NCI-H1105 (cell line): Measurements from ENCODE around the gene EDN2.

Source experiments
- DNase-seq: peaks from one replicate; lab custom pipeline; 2025; lab: John Stamatoyannopoulos, UW

EDN2 gene

GRCh38 chr1:41437011-41437355 is 47.5 kb downstream of the EDN2 start:
- DNase-seq, result no peak

GRCh38 chr1:41436281-41437010 is 48.0 kb downstream of the EDN2 start:
- DNase-seq, result no peak

- no peak for DNase-seq
Observed at GRCh38 chr1:41435570-41436178, 48.8 kb downstream of the EDN2 start.

- no peak for DNase-seq
Observed at GRCh38 chr1:41434748-41435449, 49.6 kb downstream of the EDN2 start.

- DNase-seq, result no peak
Observed at GRCh38 chr1:41434306-41434705, 50.2 kb downstream of the EDN2 start.

- DNase-seq, result no peak
Observed at GRCh38 chr1:41433501-41433900, 51.0 kb downstream of the EDN2 start.

GRCh38 chr1:41432481-41433280 is 51.8 kb downstream of the EDN2 start:
- peak; percentile 58 for DNase-seq

- no peak for DNase-seq
Observed at GRCh38 chr1:41431490-41432350, 52.8 kb downstream of the EDN2 start.

- no peak for DNase-seq
Observed at GRCh38 chr1:41430582-41430981, 53.9 kb downstream of the EDN2 start.

GRCh38 chr1:41430069-41430468 is 54.4 kb downstream of the EDN2 start:
- no peak for DNase-seq

GRCh38 chr1:41429641-41430035 is 54.8 kb downstream of the EDN2 start:
- DNase-seq, result no peak
